Measurements from ENCODE around the gene KCNJ5.

The KCNJ5 gene

DNA sequence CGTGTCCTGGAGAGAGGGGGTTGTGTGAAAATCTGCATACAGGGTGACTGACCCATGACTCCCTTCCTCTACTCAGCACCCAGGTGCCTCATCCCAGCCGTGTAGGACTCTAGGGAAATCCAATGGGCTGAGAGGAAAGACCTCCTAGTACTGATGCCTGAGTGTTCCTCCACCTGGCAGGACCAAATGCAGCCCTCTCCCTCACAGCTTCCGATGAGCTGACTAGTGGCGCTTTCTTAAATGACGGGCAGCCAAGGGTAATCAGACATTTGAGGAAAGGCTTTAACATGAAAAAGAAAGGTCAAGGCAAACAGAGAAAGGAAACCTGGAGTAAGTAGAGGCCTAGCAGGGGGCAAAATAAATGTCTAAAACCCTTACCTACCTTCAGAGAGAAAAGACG lies 19.1 kb upstream of the KCNJ5 start:
- no peak for DNase-seq

DNA sequence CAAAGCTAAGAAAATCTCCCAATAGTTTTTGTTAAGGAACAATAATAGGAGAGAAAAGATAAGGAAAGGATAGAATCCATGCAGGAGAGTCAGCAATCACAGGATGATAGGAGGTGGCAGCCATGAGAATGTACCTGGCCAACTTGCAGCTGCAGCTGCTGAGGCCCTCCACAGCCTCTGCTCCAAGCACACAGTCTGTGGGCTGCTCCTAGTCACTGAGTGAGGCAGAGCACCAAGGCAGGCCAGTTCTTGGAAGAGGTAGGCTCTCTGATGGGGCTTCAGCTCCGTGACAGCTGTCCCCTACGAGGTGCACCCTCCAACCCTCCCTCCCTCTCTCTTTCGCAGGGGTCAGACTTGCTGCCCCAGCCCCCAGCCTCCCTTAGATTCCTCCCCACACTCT lies 18.6 kb upstream of the KCNJ5 start:
- no peak for DNase-seq

DNA sequence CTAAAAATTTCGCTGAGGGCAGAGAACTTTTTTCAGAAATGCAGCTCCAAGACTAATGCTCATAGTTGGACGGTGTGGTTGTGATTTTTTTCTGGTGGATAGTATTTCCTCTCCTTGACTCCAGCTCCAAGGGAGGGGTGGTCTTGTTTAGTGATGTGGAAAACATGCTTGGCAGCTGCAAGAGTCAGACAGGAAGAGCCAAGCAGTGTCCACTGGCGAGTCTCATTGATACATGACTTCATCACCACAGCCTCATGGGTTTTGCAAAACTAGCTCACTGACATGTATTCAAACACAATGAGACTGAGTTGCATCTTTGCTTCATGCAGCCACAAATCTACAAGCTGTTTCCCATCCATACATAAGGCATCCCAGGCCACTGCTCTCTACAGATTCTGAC lies 16.7 kb upstream of the KCNJ5 start:
- no peak for DNase-seq

DNA sequence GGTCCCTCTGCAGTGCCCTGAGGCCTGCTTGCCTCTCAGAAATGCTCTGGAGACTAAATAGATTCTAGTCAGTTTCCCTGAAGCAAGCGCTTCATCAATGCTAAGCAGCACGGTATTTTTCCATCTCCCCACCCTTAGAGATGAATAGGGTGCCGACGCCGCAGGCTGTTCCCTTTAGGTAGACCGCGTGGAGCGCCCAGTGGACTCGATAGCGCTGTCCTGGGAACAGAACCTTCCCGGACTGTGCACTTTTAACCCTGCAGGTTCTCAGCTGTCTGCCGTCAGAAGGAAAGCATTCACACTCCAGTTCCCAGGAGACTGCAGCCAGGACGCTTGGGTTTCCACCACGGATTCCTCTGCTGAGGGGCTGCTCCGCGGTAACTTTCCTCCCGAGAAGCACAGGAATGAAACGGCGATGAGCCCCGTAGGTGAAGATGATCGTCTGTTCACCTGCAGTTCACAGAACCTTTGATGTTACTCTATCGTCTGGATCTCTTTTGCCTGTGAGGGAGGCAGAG lies 15.0 kb upstream of the KCNJ5 start:
- DNase-seq = no peak

DNA sequence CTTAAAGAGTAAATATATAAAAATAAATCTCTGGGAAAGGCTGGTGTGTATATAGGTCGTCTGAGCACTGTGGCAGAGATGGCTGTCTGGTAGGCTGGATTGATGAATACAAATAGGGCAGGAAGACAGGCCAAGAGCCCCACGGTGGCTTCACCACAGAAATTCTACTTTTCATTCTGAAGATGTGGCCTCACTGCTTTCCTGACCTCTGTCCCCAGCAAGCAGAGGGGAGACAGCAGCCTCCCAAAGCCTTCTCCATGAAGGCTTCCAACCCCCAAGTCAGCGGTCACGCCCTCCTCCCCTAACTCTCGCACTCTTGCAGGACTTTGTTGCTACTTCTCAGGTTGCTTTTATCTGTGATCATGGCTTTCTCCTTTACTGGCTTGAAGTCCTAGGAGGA lies 13.4 kb upstream of the KCNJ5 start:
- DNase-seq = no peak

DNA sequence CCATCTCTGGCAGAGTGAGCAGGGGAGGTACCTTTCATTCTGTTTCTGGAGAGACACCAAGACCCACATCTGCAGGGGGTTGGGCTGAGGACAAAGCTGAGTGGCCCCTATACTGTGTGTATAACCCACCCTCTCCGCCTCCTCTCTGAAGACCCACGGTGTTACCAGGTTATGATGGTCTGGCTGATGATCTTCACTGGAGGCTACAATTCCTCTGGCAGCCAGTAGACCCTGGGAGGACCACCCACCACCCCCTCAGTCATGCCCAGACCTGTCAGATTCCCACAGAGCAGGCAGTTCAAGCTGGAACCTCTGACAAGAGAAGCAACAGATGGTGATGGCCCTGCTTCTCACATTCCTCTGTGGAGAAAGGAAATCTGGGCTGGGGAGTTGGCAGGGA lies 12.7 kb upstream of the KCNJ5 start:
- no peak for DNase-seq

DNA sequence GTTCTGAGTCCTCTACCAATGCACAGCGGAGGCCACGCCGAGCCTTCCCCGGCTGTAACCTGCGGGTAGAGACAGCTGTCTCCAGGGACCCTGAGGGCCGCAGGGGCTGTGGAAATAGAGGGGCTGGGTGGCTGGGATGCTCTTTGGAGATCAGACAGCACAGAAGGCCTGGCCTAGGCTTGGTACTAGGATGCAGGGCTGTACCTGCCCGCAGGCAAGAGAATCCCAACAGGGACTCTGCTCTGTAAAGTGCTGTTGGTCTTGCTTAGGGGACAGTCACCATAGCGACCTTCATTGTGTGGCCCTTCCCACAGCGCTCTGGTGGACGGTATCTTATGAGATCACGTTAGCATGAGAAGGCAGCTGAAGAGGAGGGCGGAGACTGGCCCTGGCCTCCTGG lies 11.3 kb upstream of the KCNJ5 start:
- DNase-seq = no peak

DNA sequence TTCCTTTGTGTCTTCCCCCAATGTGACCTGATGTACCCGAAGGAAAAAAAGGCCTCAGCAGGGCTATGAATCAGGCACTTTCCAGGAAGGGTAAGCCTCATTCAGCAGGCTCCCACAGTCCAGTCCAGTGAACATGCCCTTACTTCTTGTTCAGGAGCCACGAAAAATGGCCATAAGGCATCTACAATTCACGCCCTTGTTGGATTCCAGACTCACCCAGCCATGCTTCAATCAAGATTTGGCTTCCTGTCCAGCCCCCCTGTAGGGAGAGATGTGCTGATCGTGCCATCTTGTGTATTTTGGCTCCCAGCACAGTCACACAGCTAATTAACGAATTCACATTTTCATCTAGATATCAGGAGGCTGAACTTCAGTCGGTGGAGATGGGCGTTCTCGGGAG lies 9.9 kb upstream of the KCNJ5 start:
- no peak for DNase-seq

DNA sequence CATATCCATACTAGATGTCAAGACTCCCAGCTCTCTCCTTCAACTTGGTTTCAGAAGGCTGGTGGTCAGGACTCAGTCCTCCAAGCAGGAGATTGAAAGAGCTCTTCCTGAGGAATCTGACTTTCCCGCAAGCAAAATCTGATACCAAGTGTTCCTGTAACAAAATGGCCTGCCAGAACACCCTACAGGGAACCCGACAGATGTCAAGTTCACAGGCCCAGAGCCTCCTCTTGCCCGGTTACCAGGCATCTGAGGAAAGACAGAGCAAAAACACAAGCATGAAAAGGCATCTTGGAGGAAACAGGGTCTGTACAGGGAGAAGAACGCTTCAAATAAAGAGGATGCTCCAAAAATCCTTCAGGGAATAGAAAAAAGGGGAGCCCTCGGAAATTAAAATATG lies 8.7 kb upstream of the KCNJ5 start:
- no peak for DNase-seq

DNA sequence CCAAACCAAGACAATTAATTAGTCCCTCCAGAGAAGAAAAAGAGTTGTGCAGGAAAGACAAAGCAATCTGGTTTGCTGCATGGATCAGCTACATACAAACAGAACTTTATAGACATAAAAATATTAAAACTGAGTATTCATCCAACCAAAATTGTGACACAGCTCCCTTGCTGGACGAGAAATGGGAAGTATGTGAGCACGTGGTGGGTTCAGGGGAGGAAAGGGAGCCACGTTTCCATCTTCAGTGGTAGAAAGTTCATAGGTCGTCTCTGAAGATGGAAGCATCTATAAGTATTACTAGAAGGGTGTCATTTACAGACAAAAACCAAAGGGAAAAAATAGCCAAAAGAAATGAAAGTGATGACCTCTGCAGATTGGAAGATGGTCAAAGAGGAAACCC lies 7.1 kb upstream of the KCNJ5 start:
- no peak for DNase-seq

DNA sequence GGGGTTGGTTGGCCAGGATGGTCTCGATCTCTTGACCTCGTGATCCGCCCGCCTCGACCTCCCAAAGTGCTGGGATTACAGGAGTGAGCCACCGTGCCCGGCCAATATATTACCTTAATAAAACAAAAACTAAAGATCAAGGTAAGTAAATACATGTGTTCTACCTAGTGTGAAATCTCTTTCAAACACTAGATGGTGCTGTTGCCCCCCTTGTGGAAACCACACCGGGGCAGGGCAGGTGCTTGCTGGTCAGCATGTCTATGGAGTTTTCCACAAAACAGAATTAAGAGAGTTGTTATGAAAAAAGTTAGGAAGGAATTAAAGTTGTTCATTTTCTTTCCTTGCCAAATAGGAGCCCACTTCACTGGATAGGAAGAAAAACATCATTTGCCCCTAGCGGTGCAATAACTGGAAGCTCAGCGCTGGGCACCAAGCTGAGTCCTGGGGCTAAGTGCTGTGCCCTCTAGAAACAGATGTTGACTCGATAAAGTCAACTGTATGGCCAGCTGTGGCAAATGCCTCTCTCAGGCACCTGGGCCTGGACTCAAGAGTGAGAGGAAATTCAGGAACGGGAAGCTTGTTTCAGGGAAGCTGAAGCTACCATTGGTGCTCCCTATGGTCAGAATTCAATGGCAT lies 6.3 kb upstream of the KCNJ5 start:
- peak in 1 of 2 experiments; percentile 43 for DNase-seq

DNA sequence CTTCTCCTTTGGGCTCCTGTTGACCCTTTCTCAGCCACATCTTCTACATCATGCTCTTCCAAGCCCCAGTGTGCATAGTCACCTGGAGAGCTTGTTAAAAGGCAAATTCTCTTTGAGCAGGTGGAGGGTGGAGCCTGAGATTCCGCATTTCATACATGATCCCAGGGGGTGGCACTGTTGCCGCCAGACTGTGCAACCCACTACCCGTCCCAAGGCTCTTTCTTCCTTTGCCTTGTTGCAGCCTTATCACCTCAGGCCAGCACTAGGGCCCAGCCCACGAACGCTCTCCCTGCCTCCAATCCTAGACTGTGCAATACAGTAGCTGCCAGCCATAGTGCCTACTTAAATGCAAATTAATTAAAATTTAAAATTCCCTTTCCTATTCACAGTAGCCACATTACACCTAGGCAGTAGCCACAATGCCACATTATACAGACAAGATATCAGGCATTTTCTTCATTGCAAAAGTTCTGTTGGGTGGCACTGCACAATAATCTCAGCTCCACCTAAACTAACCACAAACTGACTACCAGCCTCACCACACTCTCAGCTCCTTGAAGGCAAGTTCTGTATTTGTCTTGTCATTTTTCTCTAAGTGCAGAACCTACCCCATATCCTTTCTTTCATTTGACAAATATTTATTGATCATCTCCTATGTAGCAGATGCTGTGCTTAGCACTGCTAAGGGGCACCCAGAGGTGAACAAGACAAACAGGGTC lies 4.6 kb upstream of the KCNJ5 start:
- no peak for DNase-seq

DNA sequence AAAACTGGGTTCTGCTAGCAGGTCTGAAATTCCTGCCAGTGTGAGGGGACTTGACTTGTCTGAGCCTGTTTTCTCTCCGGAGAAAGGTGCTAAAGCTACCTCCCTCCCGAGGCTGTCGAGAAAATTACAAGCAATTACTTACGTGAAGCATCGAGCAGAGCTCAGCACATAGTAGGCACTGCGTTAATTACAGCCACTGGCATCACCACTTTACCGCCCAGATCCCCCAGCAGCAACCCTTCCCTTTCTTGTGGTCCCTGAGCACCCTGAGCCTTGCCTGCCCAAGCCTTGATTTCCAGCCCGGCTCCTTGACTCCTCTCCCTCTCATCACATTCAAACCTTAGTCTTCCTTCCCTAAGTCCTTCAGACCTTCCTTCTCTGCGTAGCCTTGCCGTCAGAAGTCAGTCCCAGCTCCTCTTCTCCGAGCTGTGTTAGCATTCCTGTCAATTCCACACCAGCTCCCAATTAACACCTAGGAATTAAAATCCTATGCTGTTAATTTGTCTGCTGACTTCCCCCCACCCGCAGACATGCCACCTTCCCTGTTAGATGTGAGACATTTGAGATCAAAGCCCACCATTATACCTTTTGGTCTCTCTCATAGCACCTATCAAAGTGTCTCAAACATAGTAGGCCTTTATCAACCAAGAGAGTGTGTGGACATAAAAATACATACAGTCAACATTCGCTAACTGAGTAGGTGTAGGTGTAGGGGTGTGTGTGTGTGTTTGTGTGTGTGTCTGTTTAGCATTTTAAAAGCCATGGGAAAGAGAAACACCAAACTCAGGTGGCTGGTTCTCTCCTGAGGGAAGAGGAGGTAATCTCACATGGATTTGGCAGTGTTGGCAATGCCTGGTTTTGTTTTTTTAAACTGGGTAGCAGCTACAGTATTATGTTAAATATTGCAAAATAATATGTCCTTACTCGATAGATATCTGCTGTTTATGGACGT lies 2.8 kb upstream of the KCNJ5 start:
- no peak for DNase-seq

DNA sequence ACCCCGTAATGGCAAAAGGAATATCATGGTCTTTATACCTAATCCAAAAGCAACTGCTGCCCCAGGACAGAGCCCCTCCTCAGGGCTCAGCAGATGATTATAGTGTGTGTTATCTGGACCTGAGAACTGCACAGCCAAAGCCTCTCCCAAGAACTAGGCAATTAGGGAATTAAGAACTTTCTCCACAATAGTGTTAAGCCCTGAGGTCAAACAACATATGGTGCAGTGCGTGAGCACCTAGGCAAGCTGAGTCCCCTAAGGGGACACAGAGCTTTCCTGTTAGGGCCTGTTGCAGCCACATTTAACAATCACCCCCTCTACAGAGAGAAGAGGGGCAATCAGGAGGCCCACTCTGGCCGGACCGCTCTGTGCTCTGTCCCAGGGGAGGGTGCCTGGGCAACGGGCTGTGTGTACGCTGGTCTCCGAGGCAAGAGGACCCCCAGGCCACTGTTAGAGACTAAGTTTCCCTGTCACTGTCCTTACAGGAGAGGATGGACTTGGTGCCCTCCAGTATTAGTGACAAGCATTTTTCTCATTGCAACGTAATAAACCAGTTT lies 1.4 kb upstream of the KCNJ5 start:
- no peak for DNase-seq

DNA sequence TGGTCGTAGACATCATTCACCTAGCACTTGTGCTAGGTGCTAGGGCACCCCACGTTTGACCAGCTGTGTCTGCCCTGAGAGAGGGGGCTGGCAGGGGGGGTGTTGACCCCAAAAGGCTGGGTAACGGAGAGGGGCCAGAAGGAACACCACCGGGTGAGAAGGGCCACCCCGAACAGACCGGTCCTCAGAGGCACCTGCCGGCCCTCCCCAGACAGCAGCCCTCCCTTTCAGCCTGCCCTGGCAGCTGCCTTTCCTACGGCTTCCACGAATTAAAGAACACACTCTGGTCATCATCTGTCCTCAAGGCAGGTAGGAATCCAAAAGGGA lies 977 bp upstream of the KCNJ5 start:
- DNase-seq = no peak

DNA sequence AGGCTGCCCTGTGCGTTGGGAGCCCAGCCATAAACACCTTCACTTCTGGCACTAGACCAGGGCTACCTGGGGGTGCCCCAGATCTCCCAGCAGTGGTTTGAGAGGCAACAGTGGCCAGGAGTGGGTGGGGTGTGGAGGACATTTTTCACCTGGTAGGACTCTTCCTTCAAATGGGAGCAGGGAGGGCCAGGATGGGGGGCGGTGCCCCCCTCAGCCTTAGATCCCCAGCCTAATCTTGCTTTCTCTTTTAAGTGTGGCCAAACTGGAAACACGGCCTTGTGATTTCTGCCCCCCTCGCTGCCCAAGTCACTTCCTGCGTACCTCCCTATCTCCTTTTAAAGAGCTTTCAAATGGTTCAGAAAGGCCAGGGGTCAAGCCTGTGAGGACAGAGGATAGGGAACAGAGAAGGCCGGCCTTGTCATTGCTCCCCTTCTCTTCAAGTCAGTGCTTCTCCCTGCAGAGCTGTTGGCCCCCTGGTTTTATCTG lies 800 bp downstream of the KCNJ5 start:
- DNase-seq = no peak

DNA sequence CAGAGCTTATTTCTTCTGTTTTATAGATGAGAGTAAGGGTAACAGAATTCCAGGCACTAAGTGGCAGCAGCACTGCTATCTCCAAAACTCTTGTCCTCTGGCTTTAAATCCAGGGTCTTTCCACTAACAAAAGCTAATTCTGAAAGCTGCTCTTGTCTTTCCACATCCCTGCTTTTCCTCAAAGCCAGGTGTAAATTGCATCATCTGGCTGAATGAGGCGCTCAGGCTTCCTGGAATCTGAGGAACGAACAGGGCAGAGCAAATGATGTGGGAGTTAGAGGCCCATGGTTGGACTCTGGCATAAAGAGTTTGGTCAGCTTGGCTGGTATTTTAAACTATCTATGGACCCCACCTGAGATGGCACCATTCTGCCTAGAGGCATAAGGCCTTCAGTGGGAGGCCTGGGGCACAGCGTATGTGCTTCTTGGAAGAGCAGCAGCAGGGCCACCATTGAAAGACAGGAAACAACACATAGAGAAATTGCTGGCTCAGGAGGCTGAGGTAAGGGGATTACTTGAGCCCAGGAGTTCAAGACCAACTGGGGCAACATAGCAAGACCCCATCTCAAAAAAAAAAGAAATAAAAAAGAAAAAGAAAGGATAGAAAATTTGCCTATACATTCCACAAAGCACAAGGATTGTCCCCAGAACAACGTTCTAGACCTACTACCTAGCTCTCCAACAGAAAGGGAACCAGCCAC lies 1.9 kb downstream of the KCNJ5 start:
- no peak for DNase-seq

DNA sequence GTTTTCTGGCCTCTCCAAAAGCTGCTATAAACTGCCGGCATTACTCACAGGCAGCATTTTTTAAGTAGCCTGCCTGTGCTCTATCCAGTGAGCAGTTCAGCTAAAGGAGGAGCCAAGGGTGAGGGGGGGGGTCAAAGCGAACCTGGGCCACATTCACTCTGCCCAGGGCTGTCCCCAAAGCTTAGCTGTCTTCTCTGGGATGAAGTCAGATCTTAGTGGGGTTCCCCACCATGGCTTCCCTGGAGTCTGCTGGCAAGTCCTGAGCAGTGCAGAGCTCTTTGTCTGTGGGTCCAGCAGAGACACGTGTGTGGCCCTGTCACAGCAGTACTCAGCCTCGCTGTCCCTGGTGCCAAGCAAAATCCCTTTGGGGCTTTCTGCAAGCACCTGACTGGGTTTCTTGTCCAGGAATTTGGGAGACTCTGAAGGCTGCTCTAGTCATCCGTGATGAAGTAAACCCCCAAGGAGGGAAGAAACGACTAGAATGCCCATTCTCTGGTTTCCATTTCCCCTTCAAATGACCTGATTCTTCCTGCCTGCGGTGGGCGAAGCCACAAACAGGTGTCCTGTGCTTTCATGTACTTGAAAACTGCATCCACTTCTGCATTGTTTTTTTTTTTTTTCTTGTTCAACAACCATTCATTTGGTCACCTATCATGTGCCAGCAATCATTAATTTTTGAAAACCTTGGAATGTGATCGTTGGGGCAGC lies 2.6 kb downstream of the KCNJ5 start:
- DNase-seq = no peak

DNA sequence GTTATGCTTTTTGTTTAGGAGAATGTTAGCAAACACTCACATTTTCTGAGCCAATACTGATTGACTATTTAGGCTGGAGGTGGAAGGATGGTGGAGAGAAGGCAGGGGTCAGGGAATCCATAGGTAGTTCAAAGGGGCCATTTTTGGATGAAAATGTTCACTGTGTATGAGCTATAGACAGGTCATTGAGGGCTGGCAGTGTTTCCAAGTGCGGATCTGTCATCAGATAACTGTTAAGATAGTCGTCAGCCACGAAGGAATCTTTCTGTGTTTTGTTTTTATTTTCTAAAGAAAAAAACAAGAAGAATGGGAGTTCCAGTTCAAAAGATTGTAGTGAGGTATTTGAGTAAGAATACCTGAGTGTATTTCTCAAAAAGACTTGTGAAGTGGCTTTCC lies 3.1 kb downstream of the KCNJ5 start:
- no peak for DNase-seq

DNA sequence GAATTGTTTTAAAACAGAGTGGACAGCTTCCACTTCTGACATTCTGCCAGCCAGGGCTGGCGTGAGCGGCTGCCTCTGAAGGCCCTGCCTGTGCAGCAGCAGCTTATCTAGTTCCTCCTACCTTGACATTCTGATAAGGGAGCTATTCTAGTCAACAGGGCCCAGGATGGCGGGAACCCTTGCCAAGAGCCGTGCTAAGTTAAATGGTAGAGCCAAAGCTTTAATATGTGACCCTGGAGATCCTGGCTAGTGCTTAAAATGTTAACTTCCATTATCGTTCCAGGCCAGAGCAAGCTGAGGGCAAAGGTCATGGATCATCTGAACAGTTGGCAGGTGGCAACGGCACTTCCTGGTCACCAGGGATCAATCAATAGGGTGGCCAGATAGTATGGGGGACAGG lies 3.5 kb downstream of the KCNJ5 start:
- DNase-seq = no peak

DNA sequence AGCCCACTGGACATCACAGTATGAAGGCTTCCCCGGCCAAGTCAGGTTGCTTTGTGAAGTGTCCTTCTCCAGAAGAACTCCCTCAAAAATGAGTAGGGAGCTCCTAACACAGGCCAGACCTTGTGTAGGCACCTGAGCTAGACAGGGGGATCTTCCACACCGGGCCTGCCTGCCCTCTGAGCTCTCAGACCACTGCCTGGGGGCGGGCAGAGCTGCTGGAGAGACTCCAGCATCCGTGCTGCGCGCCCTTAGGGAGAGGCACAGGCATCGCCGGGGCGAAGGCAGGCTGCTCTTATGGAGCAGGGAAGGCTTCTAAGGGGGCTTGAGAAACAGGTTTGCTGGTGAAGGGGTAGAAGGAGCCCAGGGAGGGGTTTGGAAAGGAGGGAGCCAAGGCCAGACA lies 4.4 kb downstream of the KCNJ5 start:
- no peak for DNase-seq

DNA sequence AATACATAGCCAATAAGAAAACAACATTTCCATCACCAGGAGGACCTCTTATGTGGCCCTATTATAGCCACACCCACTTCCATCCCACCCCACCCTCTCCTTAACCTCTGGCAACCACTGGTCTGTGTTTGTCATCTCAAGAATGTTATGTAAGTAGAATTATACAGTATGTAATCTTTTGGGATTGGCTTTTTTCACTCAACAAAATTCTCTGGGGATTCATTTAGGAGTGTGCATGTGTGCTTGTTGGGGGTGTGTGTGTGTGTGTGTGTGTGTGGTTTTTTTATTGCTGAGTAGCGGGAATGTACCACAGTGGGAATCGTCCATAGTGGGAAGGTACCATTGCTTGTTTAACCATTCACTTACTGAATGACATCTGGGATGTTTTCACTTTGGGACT lies 5.2 kb downstream of the KCNJ5 start:
- no peak for DNase-seq

Measured in SW 1271 (cell line).